Activated CD4-positive, alpha-beta T cell treated with anti-CD3 and anti-CD28 coated beads for 24 hours (primary cell): ENCODE measurements around the gene DIAPH2.

Experiments used
- DNase-seq, 2 donors: peaks; one replicate each; pipeline ENCODE4 v3.0.0-alpha.2; 2020; ENCODE audit warnings: low read depth in 2 of 2

Gene DIAPH2

GRCh38 chrX:97308171-97308570, 623.5 kb downstream of the DIAPH2 start:
- DNase-seq, result no peak

GRCh38 chrX:97309487-97310116, 625.0 kb downstream of the DIAPH2 start:
- no peak for DNase-seq

GRCh38 chrX:97310373-97310772, 625.7 kb downstream of the DIAPH2 start:
- DNase-seq, result no peak

- no peak for DNase-seq
Observed at GRCh38 chrX:97311066-97311778, 626.6 kb downstream of the DIAPH2 start.

GRCh38 chrX:97314345-97314744, 629.7 kb downstream of the DIAPH2 start:
- no peak for DNase-seq

GRCh38 chrX:97315939-97316338, 631.3 kb downstream of the DIAPH2 start:
- no peak for DNase-seq

GRCh38 chrX:97320305-97320704, 635.7 kb downstream of the DIAPH2 start:
- no peak for DNase-seq

GRCh38 chrX:97322401-97322800, 637.8 kb downstream of the DIAPH2 start:
- DNase-seq, result no peak

GRCh38 chrX:97326456-97326855, 641.8 kb downstream of the DIAPH2 start:
- no peak for DNase-seq

- no peak for DNase-seq
Observed at GRCh38 chrX:97328853-97329390, 644.3 kb downstream of the DIAPH2 start.

GRCh38 chrX:97330151-97330550, 645.5 kb downstream of the DIAPH2 start:
- no peak for DNase-seq

- no peak for DNase-seq
Observed at GRCh38 chrX:97332963-97333362, 648.3 kb downstream of the DIAPH2 start.

- DNase-seq, result no peak
Observed at GRCh38 chrX:97334850-97335249, 650.2 kb downstream of the DIAPH2 start.

- DNase-seq, result no peak
Observed at GRCh38 chrX:97344724-97345123, 660.1 kb downstream of the DIAPH2 start.

- DNase-seq, result no peak
Observed at GRCh38 chrX:97358941-97359340, 674.3 kb downstream of the DIAPH2 start.

- no peak for DNase-seq
Observed at GRCh38 chrX:97363843-97364242, 679.2 kb downstream of the DIAPH2 start.

- DNase-seq, result no peak
Observed at GRCh38 chrX:97366237-97366636, 681.6 kb downstream of the DIAPH2 start.

- no peak for DNase-seq
Observed at GRCh38 chrX:97367125-97367524, 682.5 kb downstream of the DIAPH2 start.

- no peak for DNase-seq
Observed at GRCh38 chrX:97369947-97370346, 685.3 kb downstream of the DIAPH2 start.

- DNase-seq, result no peak
Observed at GRCh38 chrX:97372001-97372766, 687.5 kb downstream of the DIAPH2 start.

GRCh38 chrX:97374266-97374665, 689.6 kb downstream of the DIAPH2 start:
- DNase-seq, result no peak

- no peak for DNase-seq
Observed at GRCh38 chrX:97380200-97380599, 695.6 kb downstream of the DIAPH2 start.

- DNase-seq, result no peak
Observed at GRCh38 chrX:97384685-97385084, 700.0 kb downstream of the DIAPH2 start.
